Aorta (tissue), 5 donors: Measurements from ENCODE around the gene CHRNE. TPM values are rescaled to one million over a fixed set of nuclear protein-coding genes. Genes with fewer than 3 reads are reported as not detected.

Source experiments
- ATAC-seq: fragments of 200-7000 bp; cut with Tn5 transposase; one replicate; pipeline ENCODE4 v1.9.1; 2022; ENCODE audit warnings: moderate library complexity; ENCODE audit not compliant: low FRiP score
- DNase-seq, 2 donors: peaks; one replicate each; pipeline ENCODE4 v3.0.0-alpha.2; 2020
- H3K27ac ChIP-seq, 2 donors: one replicate each; pipeline ENCODE4 v1.5.1; 2013; ENCODE audit warnings: low read length in 2 of 2, mild to moderate bottlenecking in 2 of 2, moderate library complexity in 2 of 2, control low read depth in 1 of 2, inconsistent platforms in 1 of 2, low read depth in 1 of 2
- H3K27me3 ChIP-seq, 2 donors: one replicate each; pipeline ENCODE4 v1.6.1; 2013; ENCODE audit warnings: control low read depth in 1 of 2, low read length in 1 of 2, mild to moderate bottlenecking in 1 of 2, moderate library complexity in 1 of 2; ENCODE audit not compliant: insufficient read depth in 2 of 2, control insufficient read depth in 1 of 2
- H3K36me3 ChIP-seq, 2 donors: one replicate each; pipeline ENCODE4 v1.6.1; 2013; ENCODE audit warnings: control low read depth in 1 of 2, low read length in 1 of 2, mild to moderate bottlenecking in 1 of 2; ENCODE audit not compliant: insufficient read depth in 2 of 2, control insufficient read depth in 1 of 2
- H3K4me1 ChIP-seq, 2 donors: one replicate each; pipeline ENCODE4 v1.6.1; 2013; ENCODE audit warnings: low read length in 2 of 2, control low read depth in 1 of 2, mild to moderate bottlenecking in 1 of 2, moderate library complexity in 1 of 2; ENCODE audit not compliant: insufficient read depth in 2 of 2, control insufficient read depth in 1 of 2
- H3K4me3 ChIP-seq, 2 donors: one replicate each; pipeline ENCODE4 v1.5.1; 2013; ENCODE audit warnings: low read length in 2 of 2, control low read depth in 1 of 2, mild to moderate bottlenecking in 1 of 2
- H3K9me3 ChIP-seq: one replicate; pipeline ENCODE4 v1.6.1; 2013; ENCODE audit warnings: mild to moderate bottlenecking, low read length; ENCODE audit not compliant: control insufficient read depth
- WGBS, 2 donors: extraction: QIAGEN DNeasy Blood & Tissue Kit; methylation state at CpG; one replicate each; pipeline ENCODE4 v1.1.7; 2013; 5-methylcytosine and 5-hydroxymethylcytosine counted together
- intact Hi-C, 2 donors: fragments of 100-400 bp; cut with DNase I; formaldehyde crosslinking; loops; one replicate each; pipeline versions ENCODE4 v1.14.2 to v1.15.0; 2022
- long read RNA-seq, 2 donors: library from polyadenylated mRNA; unstranded; transcript quantifications; one replicate each; pipeline ENCODE4 v2.0.0, GENCODE V29; 2020 to 2021
- polyA plus RNA-seq, 2 donors: library from polyadenylated mRNA; stranded (reverse); fragments of 200-250 nt; gene quantifications; one replicate each; pipeline ENCODE4 v1.2.3, GENCODE V29; 2013
- total RNA-seq, 2 donors: library from RNA; stranded (reverse); fragmentation: NEBNext Ultra II Directional; extraction: Animal tissue kit (Norgen Biotek cat#: 25700); gene quantifications; one replicate each; pipeline ENCODE4 v1.2.1, GENCODE V29; 2021
- donor health status: healthy with polysubstance abuse.
- donor health status: Bipolar disorder and iron deficiency.
- donor health status: DM: no; HTN: no; CAD: no.
- donor health status: DM: no; HTN: no; CAD: no.
- donor health status: DM: yes; HTN: yes; CAD: no.

CHRNE gene
- total RNA-seq (1 to 10 TPM in 1 of 2 donors, under 1 TPM in 1; 0.84 to 1.6 TPM), polyA plus RNA-seq (under 1 TPM in 1 of 2 donors, not detected in 1; 0.61 TPM)
- long read RNA-seq, donor 1, partial matches to known transcripts: 5 of 6 reads
- long read RNA-seq, donor 1, other reads (novel, unspliced or antisense): 1 of 6 reads
- long read RNA-seq, donor 2, partial matches to known transcripts: 0 of 1 reads
- long read RNA-seq, donor 2, other reads (novel, unspliced or antisense): 1 of 1 reads

GRCh38 chr17:4903051-4903818, at the start of gene CHRNE:
Gene CHRNE (minus strand): TSS chr17:4903098. CDS start chr17:4903063, 35 bp downstream.
- H3K27me3 ChIP-seq: no peaks in the 10 kb centered on the region
- intact Hi-C loops: loop anchor here (5.0 to 10.0 kb wide), 2 partner anchors 82 to 191 kb away; partner anchors contain the start of genes CAMTA2 (in 2 of the 2) and ARRB2 (in 1 of the 2)
- DNase-seq: peak in 1 of 2 donors; percentile 77
- H3K4me3 ChIP-seq: no peak within 1 kb of the TSS
- H3K4me1 ChIP-seq: no peaks in the 10 kb centered on the region
- no peaks in the 10 kb centered on the region for H3K36me3 ChIP-seq
- 22 to 23% methylated on average over 9 to 10 of the region's 10 CpGs for WGBS, 2 donors
- H3K9me3 ChIP-seq: no peaks in the 10 kb centered on the region
- no peak within 1 kb of the TSS for H3K27ac ChIP-seq
- ATAC-seq: no peak

GRCh38 chr17:4951486-4951885, 48.6 kb upstream of the CHRNE start:
- H3K27me3 ChIP-seq: peaks cover 0 to 2% of the 10 kb centered on the region in 2 donors
- H3K4me3 ChIP-seq: no peak overlapping the region
- DNase-seq (no peak), ATAC-seq (no peak)
- H3K36me3 ChIP-seq: no peaks in the 10 kb centered on the region
- intact Hi-C loops: no loop called here
- H3K4me1 ChIP-seq: no peaks in the 10 kb centered on the region
- no peaks in the 10 kb centered on the region for H3K9me3 ChIP-seq
- H3K27ac ChIP-seq: no peak overlapping the region
- 86 to 92% methylated on average over 3 of the region's 3 CpGs for WGBS, 2 donors

GRCh38 chr17:4950746-4951204, 47.9 kb upstream of the CHRNE start, which contains the start of gene ENO3:
Gene ENO3 (plus strand): TSS chr17:4951119. CDS start chr17:4951830, 711 bp downstream.
- Histone ChIP-seq H3K9me3 (no peaks in the 10 kb centered on the region), H3K27me3 (peaks cover 0 to 2% of the 10 kb centered on the region in 2 donors), H3K4me3 (peak within 1 kb of the TSS; percentile 20 to 72), H3K36me3 (no peaks in the 10 kb centered on the region), H3K27ac (peak within 1 kb of the TSS; percentile 83 to 88), H3K4me1 (no peaks in the 10 kb centered on the region)
- DNase-seq (peak in 1 of 2 donors; percentile 66), ATAC-seq (no peak)
- WGBS, 2 donors: 32 to 40% methylated on average over 7 of the region's 7 CpGs
- intact Hi-C loops: no loop called here

- Histone ChIP-seq H3K27me3 (peaks cover 0 to 2% of the 10 kb centered on the region in 2 donors), H3K9me3 (no peaks in the 10 kb centered on the region), H3K36me3 (no peaks in the 10 kb centered on the region), H3K4me3 (peak overlapping the region; percentile 72 to 75), H3K4me1 (no peaks in the 10 kb centered on the region), H3K27ac (peak overlapping the region; percentile 83 to 88)
- peak; percentile 77 to 87 for DNase-seq
- peak; percentile 9 for ATAC-seq
- WGBS, 2 donors: 5 to 10% methylated on average over 37 to 52 of the region's 52 CpGs
- intact Hi-C loops: no loop called here
These were observed 47.3 kb upstream of the CHRNE start for GRCh38 chr17:4950075-4950745.

- intact Hi-C loops: loop anchor here in 1 of 2 donors (1.0 to 5.0 kb wide), 2 partner anchors 18 to 48 kb away; partner anchors contain the start of genes INCA1, KIF1C and SPAG7
- no peaks in the 10 kb centered on the region for H3K9me3 ChIP-seq
- H3K4me3 ChIP-seq: peak overlapping the region; percentile 72 to 75
- 1% methylated on average over 65 to 75 of the region's 75 CpGs for WGBS, 2 donors
- peak; percentile 24 for ATAC-seq
- peak; percentile 85 to 92 for DNase-seq
- no peaks in the 10 kb centered on the region for H3K36me3 ChIP-seq
- peak overlapping the region; percentile 83 to 89 for H3K27ac ChIP-seq
- H3K4me1 ChIP-seq: no peaks in the 10 kb centered on the region
- peaks cover 0 to 2% of the 10 kb centered on the region in 2 donors for H3K27me3 ChIP-seq
These were observed 46.6 kb upstream of the CHRNE start for GRCh38 chr17:4949321-4950074.

- no peaks in the 10 kb centered on the region for H3K9me3 ChIP-seq
- peak overlapping the region in 1 of 2 donors; percentile 89 for H3K27ac ChIP-seq
- intact Hi-C loops: loop anchor here in 1 of 2 donors (1.0 to 5.0 kb wide), 2 partner anchors 18 to 48 kb away; partner anchors contain the start of genes INCA1, KIF1C and SPAG7
- H3K4me1 ChIP-seq: no peaks in the 10 kb centered on the region
- H3K4me3 ChIP-seq: peak overlapping the region; percentile 72 to 75
- peaks cover 0 to 2% of the 10 kb centered on the region in 2 donors for H3K27me3 ChIP-seq
- ATAC-seq (peak; percentile 90), DNase-seq (peak; percentile 91 to 94)
- no peaks in the 10 kb centered on the region for H3K36me3 ChIP-seq
- 0% methylated on average over 20 to 40 of the region's 40 CpGs for WGBS, 2 donors
These were observed 46.0 kb upstream of the CHRNE start for GRCh38 chr17:4948931-4949320.

DNA sequence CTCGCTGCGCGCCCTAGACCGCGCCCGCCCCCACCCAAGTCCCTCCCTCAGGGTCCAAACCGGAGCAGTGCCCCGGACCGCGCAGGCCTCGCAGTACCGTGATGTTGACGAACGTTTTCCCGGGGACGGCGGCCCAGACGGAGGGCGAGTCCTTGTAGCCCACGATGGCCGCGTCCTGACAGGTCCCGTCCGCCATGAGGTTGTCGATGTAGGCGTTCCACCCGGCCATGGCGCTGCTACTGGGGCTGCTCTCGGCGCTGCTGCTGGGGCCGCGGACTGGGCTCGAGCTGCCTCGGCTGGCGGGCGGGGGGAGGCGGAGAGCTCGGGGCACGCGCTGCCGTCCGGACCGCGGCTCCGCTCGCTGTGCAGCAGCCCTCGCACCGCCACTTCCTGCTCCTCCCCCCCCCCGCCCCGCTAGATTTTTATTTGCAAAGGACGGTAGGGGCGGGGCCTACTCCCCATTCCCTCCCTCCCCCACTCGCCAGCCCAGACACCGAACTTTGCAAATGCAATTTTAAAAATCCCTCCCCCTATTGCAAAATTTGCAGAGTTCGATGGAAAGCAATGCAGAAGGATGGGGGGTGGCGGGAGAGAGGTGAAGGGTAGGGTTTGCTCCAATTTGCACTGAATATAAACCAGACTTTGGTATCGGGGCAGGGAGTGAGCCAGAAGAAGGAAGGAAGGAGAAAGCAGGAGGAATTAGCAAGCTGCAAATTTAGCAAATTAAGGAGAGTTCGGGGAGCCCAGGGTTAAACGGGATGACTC, 45.5 kb upstream of the CHRNE start, which contains the start of gene PFN1:
TSS of gene PFN1 (minus strand) at position 365 of the 765 bp plus-strand sequence. CDS start at position 229, 136 bp downstream.
- no peaks in the 10 kb centered on the region for H3K9me3 ChIP-seq
- 0 to 1% methylated on average over 58 to 59 of the region's 59 CpGs for WGBS, 2 donors

More for the DNA sequence above, 45.5 kb upstream of the CHRNE start, which contains the start of gene PFN1:
- peak; percentile 95 to 96 for DNase-seq
- Histone ChIP-seq H3K4me3 (peak within 1 kb of the TSS; percentile 72 to 92), H3K36me3 (no peaks in the 10 kb centered on the region), H3K27me3 (peaks cover 0 to 2% of the 10 kb centered on the region in 2 donors), H3K4me1 (no peaks in the 10 kb centered on the region), H3K27ac (peak within 1 kb of the TSS; percentile 83 to 96)
- intact Hi-C loops: loop anchor here in 1 of 2 donors (5.0 kb wide), 1 partner anchor 49 kb away; the partner anchor contains the start of genes INCA1 and KIF1C
- peak; percentile 88 for ATAC-seq
